Activated effector memory CD4-positive, alpha-beta T cell treated with Interleukin-2 at 50 U/mL for 16 hours (primary cell): ENCODE data around the gene CNTN5.
"Not testable (repeated sequence)": the region's sequence is repeated elsewhere in the genome, so short reads cannot be mapped to it uniquely, and the experiment has no call there.

Experiments
- DNase-seq: peaks from one replicate; pipeline ENCODE4 v3.0.0-alpha.2; 2020

Gene CNTN5

GRCh38 chr11:100269516-100269915 lies 1248.8 kb downstream of the CNTN5 start:
- DNase-seq, result no peak

- DNase-seq, result no peak
These were observed 1252.5 kb downstream of the CNTN5 start for GRCh38 chr11:100273066-100273815.

GRCh38 chr11:100274466-100274865 lies 1253.7 kb downstream of the CNTN5 start:
- not testable (repeated sequence) for DNase-seq

GRCh38 chr11:100294748-100295147 lies 1274.0 kb downstream of the CNTN5 start:
- DNase-seq, result no peak

GRCh38 chr11:100296051-100296679 lies 1275.4 kb downstream of the CNTN5 start:
- no peak for DNase-seq

GRCh38 chr11:100297516-100297915 lies 1276.8 kb downstream of the CNTN5 start:
- no peak for DNase-seq

- no peak for DNase-seq
These were observed 1282.1 kb downstream of the CNTN5 start for GRCh38 chr11:100302824-100303223.

GRCh38 chr11:100303897-100304296 lies 1283.1 kb downstream of the CNTN5 start:
- no peak for DNase-seq

GRCh38 chr11:100308202-100308601 lies 1287.5 kb downstream of the CNTN5 start:
- no peak for DNase-seq

GRCh38 chr11:100315946-100316345 lies 1295.2 kb downstream of the CNTN5 start:
- DNase-seq, result no peak

- DNase-seq, result no peak
These were observed 1296.2 kb downstream of the CNTN5 start for GRCh38 chr11:100316952-100317351.

- no peak for DNase-seq
These were observed 1298.9 kb downstream of the CNTN5 start for GRCh38 chr11:100319691-100320090.

GRCh38 chr11:100328626-100329340 lies 1308.0 kb downstream of the CNTN5 start:
- DNase-seq, result no peak

- DNase-seq, result no peak
These were observed 1308.6 kb downstream of the CNTN5 start for GRCh38 chr11:100329352-100329751.

GRCh38 chr11:100336873-100337272 lies 1316.1 kb downstream of the CNTN5 start:
- no peak for DNase-seq

- no peak for DNase-seq
These were observed 1317.5 kb downstream of the CNTN5 start for GRCh38 chr11:100338144-100338840.

GRCh38 chr11:100340466-100341319 lies 1319.9 kb downstream of the CNTN5 start:
- no peak for DNase-seq

- no peak for DNase-seq
These were observed 1332.3 kb downstream of the CNTN5 start for GRCh38 chr11:100353083-100353482.

- no peak for DNase-seq
These were observed 1334.0 kb downstream of the CNTN5 start for GRCh38 chr11:100354736-100355135.

- DNase-seq, result no peak
These were observed 1335.3 kb downstream of the CNTN5 start for GRCh38 chr11:100356035-100356434.

GRCh38 chr11:100359281-100359680 lies 1338.5 kb downstream of the CNTN5 start:
- no peak for DNase-seq

GRCh38 chr11:100367892-100368291 lies 1347.1 kb downstream of the CNTN5 start:
- DNase-seq, result no peak
